Fibroblast of lung (primary cell): ENCODE data around the gene ACADM. TPM values are rescaled to one million over a fixed set of nuclear protein-coding genes. Genes with fewer than 3 reads are reported as not detected.

Experiments used
- DNase-seq, 2 donors: peaks; one replicate each; pipeline versions ENCODE4 v3.0.0 to v3.0.0-alpha.2; 2010; ENCODE audit warnings: low read depth in 2 of 2
- H2AFZ ChIP-seq: 2 replicates; pipeline ENCODE4 v1.5.1; 2012; ENCODE audit warnings: low read length, control low read depth, inconsistent platforms
- H3K27ac ChIP-seq: 2 replicates; pipeline ENCODE4 v1.5.1; 2011; ENCODE audit warnings: low read length, control low read depth; ENCODE audit not compliant: insufficient read depth
- H3K27me3 ChIP-seq: 2 replicates; pipeline ENCODE4 v1.5.1; 2011; ENCODE audit warnings: mild to moderate bottlenecking, low read length; ENCODE audit not compliant: control insufficient read depth, insufficient read depth
- H3K36me3 ChIP-seq: 2 replicates; pipeline ENCODE4 v1.5.1; 2011; ENCODE audit warnings: low read length; ENCODE audit not compliant: control insufficient read depth, insufficient read depth
- H3K4me1 ChIP-seq: 2 replicates; pipeline ENCODE4 v1.5.1; 2011; ENCODE audit warnings: low read length; ENCODE audit not compliant: control insufficient read depth, insufficient read depth; ENCODE audit errors: extremely low read depth
- H3K4me2 ChIP-seq: 2 replicates; pipeline ENCODE4 v1.5.1; 2011; ENCODE audit warnings: low read length, control low read depth; ENCODE audit not compliant: insufficient read depth; ENCODE audit errors: extremely low read depth
- H3K4me3 ChIP-seq, 4 experiments: fragments of 200-600 bp in 1 of 4; sonication (generic) in 1 of 4; replicated peaks in 1 of 4; 2 replicates each; pipeline ENCODE4 v1.5.1; 2011 to 2016; ENCODE audit warnings: low read length in 4 of 4, low read depth in 3 of 4, mild to moderate bottlenecking in 3 of 4, control low read depth in 2 of 4, inconsistent platforms in 1 of 4, mixed read lengths in 1 of 4; ENCODE audit not compliant: insufficient read depth in 1 of 4; ENCODE audit errors: control extremely low read depth in 1 of 4
- H3K79me2 ChIP-seq: 2 replicates; pipeline ENCODE4 v1.5.1; 2012; ENCODE audit warnings: mild to moderate bottlenecking, low read length, inconsistent platforms; ENCODE audit not compliant: control insufficient read depth, insufficient read depth
- H3K9ac ChIP-seq: 2 replicates; pipeline ENCODE4 v1.5.1; 2011; ENCODE audit warnings: mild to moderate bottlenecking, low read length, control low read depth; ENCODE audit not compliant: insufficient read depth
- H3K9me3 ChIP-seq: 2 replicates; pipeline ENCODE4 v1.5.1; 2012; ENCODE audit warnings: low read depth, low read length; ENCODE audit not compliant: control insufficient read depth, insufficient read depth
- H4K20me1 ChIP-seq: 2 replicates; pipeline ENCODE4 v1.5.1; 2011; ENCODE audit warnings: low read length; ENCODE audit not compliant: control insufficient read depth, insufficient read depth; ENCODE audit errors: extremely low read depth
- EZH2 ChIP-seq: IDR thresholded peaks from 2 replicates; pipeline ENCODE4 v1.5.1; 2012; ENCODE audit warnings: low read length, control low read depth, mild to moderate bottlenecking; ENCODE audit errors: missing control alignments
- polyA plus RNA-seq, 2 donors: library from polyadenylated mRNA; depleted of rRNA in 1 of 2; stranded (reverse) in 1 of 2; unstranded in 1 of 2; fragments of >200 nt; gene quantifications; 2 replicates each; pipeline ENCODE4 v1.2.1, GENCODE V29; 2011 to 2012; ENCODE audit warnings: missing spikeins in 1 of 2
- total RNA-seq: library from RNA; depleted of rRNA; stranded (reverse); fragments of >200 nt; gene quantifications from 2 replicates; pipeline ENCODE4 v1.2.1, GENCODE V29; 2014
- TF ChIP-seq, protein P1 (sequence below), 2 donors: IDR thresholded peaks in 1 of 2; conservative IDR thresholded peaks in 1 of 2; 1 replicate in 1 of 2; 2 replicates in 1 of 2; pipeline ENCODE4 v1.5.1; 2011 to 2012; ENCODE audit warnings: low read length in 2 of 2, control low read depth in 1 of 2, inconsistent platforms in 1 of 2, low read depth in 1 of 2, mild to moderate bottlenecking in 1 of 2

The ACADM gene
- total and polyA plus RNA-seq, 2 donors (not counting 1 experiment from before 2014, with no cell fraction given): 29.9 TPM

DNA sequence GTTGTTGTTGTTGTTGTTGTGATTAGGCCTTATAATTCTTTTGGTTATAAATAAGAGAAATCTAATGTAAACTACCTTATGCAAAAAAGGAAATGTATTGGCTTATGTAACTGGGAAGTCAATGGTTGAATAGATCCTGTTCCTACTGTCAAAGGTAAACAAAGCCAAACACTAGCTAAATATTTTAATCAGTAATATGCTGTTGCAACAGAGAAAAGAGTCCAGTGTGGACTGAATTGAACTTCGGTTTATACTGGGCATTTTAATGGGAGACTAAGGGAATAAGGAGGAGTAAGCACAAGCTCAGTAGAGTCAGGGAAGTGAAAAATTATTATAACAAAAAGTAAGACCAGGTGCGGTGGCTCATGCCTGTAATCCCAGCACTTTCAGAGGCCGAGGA is 87.6 kb downstream of the ACADM start:
- no peaks in the 10 kb centered on the region for H3K4me1 ChIP-seq
- H3K36me3 ChIP-seq: no peaks in the 10 kb centered on the region
- H3K4me3 ChIP-seq: no peak overlapping the region
- H4K20me1 ChIP-seq: no peaks in the 10 kb centered on the region
- no peak for DNase-seq
- no peaks in the 10 kb centered on the region for H3K27me3 ChIP-seq
- H3K9me3 ChIP-seq: no peaks in the 10 kb centered on the region
- H3K27ac ChIP-seq: no peak overlapping the region
- TF ChIP-seq EZH2: no peak
- TF ChIP-seq, protein P1, sequence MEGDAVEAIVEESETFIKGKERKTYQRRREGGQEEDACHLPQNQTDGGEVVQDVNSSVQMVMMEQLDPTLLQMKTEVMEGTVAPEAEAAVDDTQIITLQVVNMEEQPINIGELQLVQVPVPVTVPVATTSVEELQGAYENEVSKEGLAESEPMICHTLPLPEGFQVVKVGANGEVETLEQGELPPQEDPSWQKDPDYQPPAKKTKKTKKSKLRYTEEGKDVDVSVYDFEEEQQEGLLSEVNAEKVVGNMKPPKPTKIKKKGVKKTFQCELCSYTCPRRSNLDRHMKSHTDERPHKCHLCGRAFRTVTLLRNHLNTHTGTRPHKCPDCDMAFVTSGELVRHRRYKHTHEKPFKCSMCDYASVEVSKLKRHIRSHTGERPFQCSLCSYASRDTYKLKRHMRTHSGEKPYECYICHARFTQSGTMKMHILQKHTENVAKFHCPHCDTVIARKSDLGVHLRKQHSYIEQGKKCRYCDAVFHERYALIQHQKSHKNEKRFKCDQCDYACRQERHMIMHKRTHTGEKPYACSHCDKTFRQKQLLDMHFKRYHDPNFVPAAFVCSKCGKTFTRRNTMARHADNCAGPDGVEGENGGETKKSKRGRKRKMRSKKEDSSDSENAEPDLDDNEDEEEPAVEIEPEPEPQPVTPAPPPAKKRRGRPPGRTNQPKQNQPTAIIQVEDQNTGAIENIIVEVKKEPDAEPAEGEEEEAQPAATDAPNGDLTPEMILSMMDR (conservative IDR thresholded peaks at IDR 0.05 in 1 of 2, IDR thresholded peaks at IDR 0.05 in 1 of 2; ENCODE audit: low read depth in 1 of 2, low read length in 2 of 2): no peak
- no peak overlapping the region for H3K4me2 ChIP-seq
- H3K79me2 ChIP-seq: no peaks in the 10 kb centered on the region
- no peak overlapping the region for H3K9ac ChIP-seq
- H2AFZ ChIP-seq: no peak overlapping the region

Other genes starting within 250 kb of the ACADM start
- gene SLC44A5, start 113.6 kb upstream of the ACADM start, total RNA-seq: under 0.01 TPM in 2 replicates
- gene SLC44A5, start 113.6 kb upstream of the ACADM start, polyA plus RNA-seq: 0.03 TPM in 1 of 2 replicates, not detected in the other
- gene RABGGTB, start 61.5 kb downstream of the ACADM start, total RNA-seq: 75.0 and 83.2 TPM in 2 replicates
- 74.5 and 87.5 TPM in 2 replicates for gene RABGGTB, start 61.5 kb downstream of the ACADM start, polyA plus RNA-seq
- gene MSH4, start 72.2 kb downstream of the ACADM start, total RNA-seq: 0.66 and 0.77 TPM in 2 replicates
- gene MSH4, start 72.2 kb downstream of the ACADM start, polyA plus RNA-seq: 0.02 TPM in 1 of 2 replicates, not detected in the other
- not detected in 2 replicates for gene ASB17, start 207.7 kb downstream of the ACADM start, total RNA-seq
- not detected in 2 replicates for gene ASB17, start 207.7 kb downstream of the ACADM start, polyA plus RNA-seq